Activated naive CD8-positive, alpha-beta T cell treated with anti-CD3 and anti-CD28 coated beads, Interleukin-2, amount 50 U/mL, for 24 hours (primary cell): ENCODE data around the gene LPCAT4.
"Not testable (repeated sequence)": the region's sequence is repeated elsewhere in the genome, so short reads cannot be mapped to it uniquely, and the experiment has no call there.

Source experiments
- ATAC-seq: fragments of 150-1000 bp; cut with Tn5 transposase; one replicate; pipeline ENCODE4 v1.10.0; 2021
- DNase-seq: peaks from one replicate; pipeline ENCODE4 v3.0.0; 2021
- H3K27ac Mint-ChIP-seq: one replicate; pipeline ENCODE4 v1.8.0; 2021; ENCODE audit warnings: mild to moderate bottlenecking, mixed read lengths
- H3K27me3 Mint-ChIP-seq: one replicate; pipeline ENCODE4 v1.8.0; 2021; ENCODE audit warnings: mixed read lengths
- H3K36me3 Mint-ChIP-seq: one replicate; pipeline ENCODE4 v1.8.0; 2021; ENCODE audit warnings: low read depth, mixed read lengths
- H3K4me1 Mint-ChIP-seq: one replicate; pipeline ENCODE4 v1.8.0; 2021; ENCODE audit warnings: mixed read lengths
- H3K4me3 Mint-ChIP-seq: one replicate; pipeline ENCODE4 v1.8.0; 2021; ENCODE audit warnings: mild to moderate bottlenecking, moderate library complexity, mixed read lengths
- H3K9me3 Mint-ChIP-seq: one replicate; pipeline ENCODE4 v1.8.0; 2021; ENCODE audit warnings: mixed read lengths

LPCAT4 gene, protein sequence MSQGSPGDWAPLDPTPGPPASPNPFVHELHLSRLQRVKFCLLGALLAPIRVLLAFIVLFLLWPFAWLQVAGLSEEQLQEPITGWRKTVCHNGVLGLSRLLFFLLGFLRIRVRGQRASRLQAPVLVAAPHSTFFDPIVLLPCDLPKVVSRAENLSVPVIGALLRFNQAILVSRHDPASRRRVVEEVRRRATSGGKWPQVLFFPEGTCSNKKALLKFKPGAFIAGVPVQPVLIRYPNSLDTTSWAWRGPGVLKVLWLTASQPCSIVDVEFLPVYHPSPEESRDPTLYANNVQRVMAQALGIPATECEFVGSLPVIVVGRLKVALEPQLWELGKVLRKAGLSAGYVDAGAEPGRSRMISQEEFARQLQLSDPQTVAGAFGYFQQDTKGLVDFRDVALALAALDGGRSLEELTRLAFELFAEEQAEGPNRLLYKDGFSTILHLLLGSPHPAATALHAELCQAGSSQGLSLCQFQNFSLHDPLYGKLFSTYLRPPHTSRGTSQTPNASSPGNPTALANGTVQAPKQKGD

DNA sequence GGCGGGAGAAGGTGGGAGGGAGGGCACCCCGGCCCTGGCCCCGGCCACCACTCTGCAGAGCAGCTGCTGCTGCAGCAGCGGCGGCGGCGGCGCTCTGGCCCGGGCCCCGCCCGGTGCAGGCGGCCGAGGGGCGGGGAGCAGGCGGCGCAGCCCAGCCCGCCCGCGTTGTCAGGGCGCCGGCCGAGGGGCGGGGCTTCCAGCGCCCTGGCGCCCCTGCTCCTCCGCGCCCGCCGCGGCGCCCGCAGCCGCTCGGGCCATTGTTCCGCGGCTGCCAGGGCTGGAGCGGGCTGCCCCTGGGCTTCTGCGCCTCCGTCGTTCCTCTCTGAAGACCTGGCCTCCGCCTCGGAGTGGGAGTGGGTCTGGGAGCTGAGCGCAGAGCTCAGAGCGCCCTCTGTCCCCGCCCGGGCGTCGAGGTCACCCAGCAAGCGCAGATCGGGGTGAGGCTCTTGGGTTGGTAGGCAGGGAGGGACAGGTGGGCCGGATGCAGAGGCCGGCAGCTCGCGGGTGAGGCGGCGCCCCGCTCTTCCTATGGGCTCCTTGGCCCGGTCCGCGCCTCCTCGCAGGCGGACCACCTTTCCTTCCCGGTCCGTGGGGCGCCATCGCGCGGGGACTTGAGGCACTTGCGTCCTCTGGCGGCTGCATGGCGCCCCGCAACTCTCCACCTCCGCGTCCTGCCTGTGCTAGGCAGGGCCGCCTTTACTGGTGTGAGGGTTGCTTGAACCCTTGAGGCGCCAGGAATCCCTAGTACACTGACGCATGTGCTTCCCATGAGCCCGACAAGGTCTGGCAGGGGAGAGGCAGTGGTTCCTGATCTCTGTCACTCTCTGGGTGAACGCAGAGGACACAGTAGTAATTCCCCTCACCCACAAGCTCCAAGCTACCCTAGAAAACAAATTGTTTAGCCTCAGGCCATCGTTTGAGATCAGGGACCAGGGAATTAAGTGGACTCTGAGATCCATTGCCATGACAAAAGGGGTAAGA is at the start of gene LPCAT4:
Gene LPCAT4, minus strand, starts transcription at position 96 of the 981 bp plus-strand sequence. CDS start 96 bp downstream, outside the sequence.
- ATAC-seq (peak; percentile 89), DNase-seq (peak; percentile 90)
- Mint-ChIP-seq H3K9me3 (no peaks in the 10 kb centered on the region), H3K4me1 (peaks cover 42% of the 10 kb centered on the region), H3K36me3 (peaks cover 11% of the 10 kb centered on the region), H3K27ac (peak within 1 kb of the TSS; percentile 95), H3K27me3 (no peaks in the 10 kb centered on the region), H3K4me3 (peak within 1 kb of the TSS; percentile 98)

GRCh38 chr15:34409511-34409910 is 42.5 kb upstream of the LPCAT4 start:
- not testable (repeated sequence) for H3K27ac Mint-ChIP-seq, H3K9me3 Mint-ChIP-seq, H3K36me3 Mint-ChIP-seq, H3K4me3 Mint-ChIP-seq, H3K27me3 Mint-ChIP-seq, H3K4me1 Mint-ChIP-seq, DNase-seq, ATAC-seq

GRCh38 chr15:34408973-34409372 is 42.0 kb upstream of the LPCAT4 start:
- H3K27ac Mint-ChIP-seq, DNase-seq, H3K27me3 Mint-ChIP-seq, ATAC-seq, H3K36me3 Mint-ChIP-seq, H3K9me3 Mint-ChIP-seq, H3K4me3 Mint-ChIP-seq, H3K4me1 Mint-ChIP-seq: not testable (repeated sequence)

DNA sequence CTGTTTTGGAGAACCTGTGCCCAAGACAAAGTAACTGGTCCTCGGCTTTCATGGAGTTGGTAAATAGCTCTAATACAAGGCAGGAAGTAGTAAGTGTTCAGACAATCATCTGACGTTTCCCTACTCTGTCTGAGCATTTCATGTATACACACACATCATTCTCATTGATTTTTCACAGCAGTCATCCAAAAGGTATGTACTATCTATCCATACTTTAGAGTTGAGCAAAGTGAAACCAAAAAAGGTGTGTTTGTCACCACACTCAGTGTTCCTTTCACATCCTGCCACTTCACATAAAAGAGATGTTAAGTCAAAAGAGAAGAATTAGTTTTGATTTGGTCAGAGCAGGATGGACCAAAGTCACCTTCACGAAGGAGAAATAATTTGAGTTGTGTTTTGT is 36.9 kb upstream of the LPCAT4 start:
- H3K27me3 Mint-ChIP-seq, H3K4me3 Mint-ChIP-seq, H3K27ac Mint-ChIP-seq, H3K36me3 Mint-ChIP-seq, H3K9me3 Mint-ChIP-seq, DNase-seq, H3K4me1 Mint-ChIP-seq: not testable (repeated sequence)
- ATAC-seq = peak; percentile 76

- not testable (repeated sequence) for H3K9me3 Mint-ChIP-seq, H3K4me1 Mint-ChIP-seq, DNase-seq, H3K27me3 Mint-ChIP-seq, H3K36me3 Mint-ChIP-seq, H3K4me3 Mint-ChIP-seq, H3K27ac Mint-ChIP-seq
- ATAC-seq = peak; percentile 72
Measured at GRCh38 chr15:34403160-34403598, 36.2 kb upstream of the LPCAT4 start.

- H3K4me3 Mint-ChIP-seq, H3K36me3 Mint-ChIP-seq, DNase-seq, H3K27ac Mint-ChIP-seq, H3K4me1 Mint-ChIP-seq, H3K27me3 Mint-ChIP-seq, H3K9me3 Mint-ChIP-seq: not testable (repeated sequence)
- peak; percentile 98 for ATAC-seq
Measured at GRCh38 chr15:34397637-34398259, 30.8 kb upstream of the LPCAT4 start.

GRCh38 chr15:34392981-34393380 is 26.0 kb upstream of the LPCAT4 start:
- H3K27ac Mint-ChIP-seq, H3K36me3 Mint-ChIP-seq, H3K27me3 Mint-ChIP-seq, H3K4me3 Mint-ChIP-seq, H3K9me3 Mint-ChIP-seq, DNase-seq, ATAC-seq, H3K4me1 Mint-ChIP-seq: not testable (repeated sequence)

GRCh38 chr15:34389594-34390086 is 22.6 kb upstream of the LPCAT4 start:
- not testable (repeated sequence) for H3K27me3 Mint-ChIP-seq, H3K4me1 Mint-ChIP-seq, H3K9me3 Mint-ChIP-seq, DNase-seq, ATAC-seq, H3K4me3 Mint-ChIP-seq, H3K36me3 Mint-ChIP-seq, H3K27ac Mint-ChIP-seq

DNA sequence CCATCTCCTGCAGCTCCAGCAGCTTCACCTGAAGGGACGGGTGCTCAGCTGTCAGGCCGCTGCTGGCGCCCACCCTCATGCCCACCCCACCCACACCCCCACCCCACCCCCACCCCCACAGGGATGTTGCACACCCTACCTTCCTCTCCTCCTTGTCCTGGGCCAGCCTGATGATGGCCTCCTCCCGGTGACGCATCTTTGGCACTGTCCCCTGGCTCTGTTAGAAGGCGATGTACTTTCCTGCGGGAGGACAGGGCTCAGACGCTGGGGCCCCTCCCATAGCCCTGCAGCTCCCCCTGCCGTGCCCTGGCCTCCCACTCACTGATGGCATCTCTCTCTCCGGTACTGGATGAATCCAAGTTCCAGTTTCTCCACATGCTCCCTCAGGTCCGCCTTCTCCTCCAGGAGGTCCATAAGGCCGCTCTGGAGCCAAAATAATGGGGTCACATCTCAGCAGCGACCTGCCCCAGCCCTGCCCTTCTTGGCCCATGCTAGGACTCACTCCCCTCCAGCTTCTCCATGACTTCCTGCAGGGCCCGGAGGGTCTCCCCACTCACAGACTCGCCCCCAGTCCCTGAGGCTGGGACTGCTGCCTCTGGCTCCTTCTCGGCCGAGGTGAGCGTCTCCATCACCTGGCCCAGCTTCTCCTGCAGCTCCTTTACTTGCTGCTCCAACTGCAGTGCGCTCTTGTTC is 15.0 kb upstream of the LPCAT4 start:
- H3K27me3 Mint-ChIP-seq, H3K9me3 Mint-ChIP-seq, DNase-seq, H3K27ac Mint-ChIP-seq, H3K4me3 Mint-ChIP-seq, ATAC-seq, H3K4me1 Mint-ChIP-seq, H3K36me3 Mint-ChIP-seq: not testable (repeated sequence)

- ATAC-seq, H3K4me1 Mint-ChIP-seq, H3K9me3 Mint-ChIP-seq, H3K27ac Mint-ChIP-seq, H3K27me3 Mint-ChIP-seq, H3K36me3 Mint-ChIP-seq, H3K4me3 Mint-ChIP-seq, DNase-seq: not testable (repeated sequence)
Measured at GRCh38 chr15:34380491-34380890, 13.5 kb upstream of the LPCAT4 start.

DNA sequence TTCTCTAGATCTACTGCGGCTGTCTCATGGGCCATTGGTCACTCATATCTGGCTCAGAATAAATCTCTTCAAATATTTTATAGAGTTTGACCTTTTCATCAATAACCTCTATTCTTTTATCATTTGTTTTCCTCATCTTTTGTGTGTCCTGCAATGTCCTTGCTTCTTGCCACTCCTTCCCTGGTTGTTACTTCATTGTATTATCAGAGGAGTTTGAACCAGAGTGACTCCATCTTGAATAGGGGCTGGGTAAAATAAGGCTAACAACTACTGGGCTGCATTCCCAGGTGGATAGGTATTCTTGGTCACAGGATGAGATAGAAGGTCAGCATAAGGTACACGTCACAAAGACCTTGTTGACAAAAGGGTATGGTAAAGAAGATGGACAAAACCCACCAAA is 9.9 kb upstream of the LPCAT4 start:
- no peak for ATAC-seq

DNA sequence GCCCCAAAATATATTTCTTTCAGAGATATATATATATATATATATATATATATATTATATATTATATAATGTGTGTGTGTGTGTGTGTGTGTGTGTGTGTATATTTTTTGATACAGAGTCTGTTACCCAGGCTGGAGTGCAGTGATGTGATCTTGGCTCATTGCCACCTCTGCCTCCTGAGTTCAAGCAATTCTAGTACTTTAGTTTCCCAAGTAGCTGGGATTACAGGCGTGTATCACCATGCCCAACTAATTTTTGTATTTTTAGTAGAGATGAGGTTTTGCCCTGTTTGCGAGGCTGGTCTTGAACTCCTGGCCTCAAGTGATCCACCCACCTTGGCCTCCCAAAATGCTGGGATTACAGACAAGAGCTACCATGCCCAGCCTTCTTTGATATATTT is 8.5 kb upstream of the LPCAT4 start:
- not testable (repeated sequence) for H3K27ac Mint-ChIP-seq, ATAC-seq, H3K36me3 Mint-ChIP-seq, H3K4me3 Mint-ChIP-seq, DNase-seq, H3K27me3 Mint-ChIP-seq, H3K4me1 Mint-ChIP-seq, H3K9me3 Mint-ChIP-seq

More for the DNA sequence above, 9.9 kb upstream of the LPCAT4 start:
- no peak for DNase-seq
- no peaks in the 10 kb centered on the region for H3K27me3 Mint-ChIP-seq
- no peaks in the 10 kb centered on the region for H3K9me3 Mint-ChIP-seq
- no peaks in the 10 kb centered on the region for H3K36me3 Mint-ChIP-seq
- no peak overlapping the region for H3K27ac Mint-ChIP-seq
- H3K4me1 Mint-ChIP-seq = no peaks in the 10 kb centered on the region
- H3K4me3 Mint-ChIP-seq = no peak overlapping the region

- Mint-ChIP-seq H3K9me3 (no peaks in the 10 kb centered on the region), H3K27ac (no peak overlapping the region), H3K4me3 (no peak overlapping the region), H3K27me3 (no peaks in the 10 kb centered on the region), H3K4me1 (peaks cover 8% of the 10 kb centered on the region), H3K36me3 (no peaks in the 10 kb centered on the region)
- DNase-seq = no peak
- no peak for ATAC-seq
Measured at GRCh38 chr15:34374816-34375215, 7.8 kb upstream of the LPCAT4 start.

- H3K27me3 Mint-ChIP-seq = no peaks in the 10 kb centered on the region
- H3K4me3 Mint-ChIP-seq = no peak overlapping the region
- ATAC-seq (no peak), DNase-seq (no peak)
- H3K4me1 Mint-ChIP-seq = peaks cover 14% of the 10 kb centered on the region
- H3K36me3 Mint-ChIP-seq = no peaks in the 10 kb centered on the region
- no peaks in the 10 kb centered on the region for H3K9me3 Mint-ChIP-seq
- H3K27ac Mint-ChIP-seq = no peak overlapping the region
Measured at GRCh38 chr15:34373951-34374350, 7.0 kb upstream of the LPCAT4 start.
